Measurements from ENCODE around the gene RGL1. TPM values are rescaled to one million over a fixed set of nuclear protein-coding genes. Genes with fewer than 3 reads are reported as not detected.
A peak's percentile ranks its signal among the peaks of the same experiment; 100 is the strongest.

The RGL1 gene
- total RNA-seq, 4 donors from 2014 or later = 66.8 to 88.3 (median 74.6) TPM

GRCh38 chr1:183912265-183912886, 107.5 kb downstream of the RGL1 start:
- no peak for ATAC-seq (ENCODE audit: low FRiP score)
- DNase-seq (ENCODE audit: low spot score) = no peak
- TF ChIP-seq CTCF (IDR thresholded peaks at IDR 0.05) = no peak

GRCh38 chr1:183913567-183913993, 108.7 kb downstream of the RGL1 start:
- TF ChIP-seq CTCF (IDR thresholded peaks at IDR 0.05) = no peak
- DNase-seq (ENCODE audit: low spot score) (no peak), ATAC-seq (ENCODE audit: low FRiP score) (no peak)

- DNase-seq (ENCODE audit: low spot score) (no peak), ATAC-seq (ENCODE audit: low FRiP score) (no peak)
- TF ChIP-seq CTCF (IDR thresholded peaks at IDR 0.05) = no peak
Observed at GRCh38 chr1:183914276-183914675, 109.4 kb downstream of the RGL1 start.

- TF ChIP-seq CTCF (IDR thresholded peaks at IDR 0.05) = no peak
- ATAC-seq (ENCODE audit: low FRiP score) (no peak), DNase-seq (ENCODE audit: low spot score) (no peak)
Observed at GRCh38 chr1:183914891-183915290, 110.0 kb downstream of the RGL1 start.

GRCh38 chr1:183915625-183916510, 110.9 kb downstream of the RGL1 start:
- peak; percentile 94 for ATAC-seq (ENCODE audit: low FRiP score)
- TF ChIP-seq CTCF (IDR thresholded peaks at IDR 0.05) = peak in 2 of 3 donors; percentile 44 to 87
- DNase-seq (ENCODE audit: low spot score) = peak; percentile 33

- ATAC-seq (ENCODE audit: low FRiP score) = no peak
- no peak for TF ChIP-seq CTCF (IDR thresholded peaks at IDR 0.05)
- DNase-seq (ENCODE audit: low spot score) = no peak
Observed at GRCh38 chr1:183916574-183916973, 111.7 kb downstream of the RGL1 start.

Measured in omental fat pad (tissue), 4 donors.